HepG2 (cell line): ENCODE results near the gene TRAF3. TPM values are rescaled to one million over a fixed set of nuclear protein-coding genes. Genes with fewer than 3 reads are reported as not detected.

Experiments
- ATF1 ChIP-seq: IDR thresholded peaks from 2 replicates; pipeline ENCODE4 v1.6.1; 2016; ENCODE audit warnings: mild to moderate bottlenecking, control low read depth
- ERF ChIP-seq: IDR thresholded peaks from 2 replicates; pipeline ENCODE4 v1.6.1; 2018; ENCODE audit warnings: missing biosample characterization, missing genetic modification reagents
- GATAD1 ChIP-seq: IDR thresholded peaks from 2 replicates; pipeline ENCODE4 v1.6.1; 2016; ENCODE audit warnings: missing genetic modification reagents, missing compliant biosample characterization
- GZF1 ChIP-seq: sonication (generic); formaldehyde crosslinking; IDR thresholded peaks from 2 replicates; pipeline ENCODE4 v1.5.1; 2020; ENCODE audit warnings: mild to moderate bottlenecking, missing genetic modification reagents
- HOXD1 ChIP-seq: sonication (generic); formaldehyde crosslinking; IDR thresholded peaks from 2 replicates; pipeline ENCODE4 v1.5.0; 2020; ENCODE audit warnings: missing genetic modification reagents
- MXI1 ChIP-seq: IDR thresholded peaks from 3 replicates; pipeline ENCODE4 v1.6.1; 2012; ENCODE audit warnings: low read depth, low read length, inconsistent platforms, borderline replicate concordance
- NR3C1 ChIP-seq: sonication (generic); formaldehyde crosslinking; IDR thresholded peaks from 2 replicates; pipeline ENCODE4 v1.4.0; 2020; ENCODE audit warnings: missing genetic modification reagents
- PAF1 ChIP-seq: IDR thresholded peaks from 2 replicates; pipeline ENCODE4 v1.6.1; 2016; ENCODE audit warnings: missing genetic modification reagents, missing compliant biosample characterization
- POGK ChIP-seq: sonication (generic); formaldehyde crosslinking; conservative IDR thresholded peaks from 2 replicates; pipeline ENCODE4 v1.8.0; 2022; ENCODE audit warnings: mild to moderate bottlenecking, moderate library complexity, missing genetic modification reagents
- SALL1 ChIP-seq: sonication (generic); formaldehyde crosslinking; IDR thresholded peaks from 2 replicates; pipeline ENCODE4 v1.8.0; 2022; ENCODE audit warnings: mild to moderate bottlenecking, missing genetic modification reagents
- SOX13 ChIP-seq, 3 experiments: fragments of 450-650 bp in 1 of 3; sonication (generic) in 1 of 3; formaldehyde crosslinking in 1 of 3; IDR thresholded peaks in 2 of 3; conservative IDR thresholded peaks in 1 of 3; 2 replicates each; pipeline versions ENCODE4 v1.5.0 to v1.6.1; 2016 to 2020; ENCODE audit warnings: antibody characterized with exemption in 1 of 3, mild to moderate bottlenecking in 1 of 3, missing compliant biosample characterization in 1 of 3, missing genetic modification reagents in 1 of 3, moderate library complexity in 1 of 3
- ZNF30 ChIP-seq: sonication (generic); formaldehyde crosslinking; IDR thresholded peaks from 2 replicates; pipeline ENCODE4 v1.5.0; 2020; ENCODE audit warnings: mild to moderate bottlenecking, missing genetic modification reagents
- ZNF441 ChIP-seq: sonication (generic); formaldehyde crosslinking; IDR thresholded peaks from 2 replicates; pipeline ENCODE4 v1.7.0; 2021; ENCODE audit warnings: missing genetic modification reagents, borderline replicate concordance
- ZNF484 ChIP-seq: sonication (generic); formaldehyde crosslinking; IDR thresholded peaks from 2 replicates; pipeline ENCODE4 v1.5.1; 2020; ENCODE audit warnings: mild to moderate bottlenecking, low read depth, missing genetic modification reagents, borderline replicate concordance
- ZNF510 ChIP-seq: sonication (generic); formaldehyde crosslinking; IDR thresholded peaks from 2 replicates; pipeline ENCODE4 v1.4.0; 2020; ENCODE audit warnings: low read depth, mild to moderate bottlenecking, missing genetic modification reagents
- ZXDC ChIP-seq: sonication (generic); formaldehyde crosslinking; IDR thresholded peaks from 2 replicates; pipeline ENCODE4 v1.5.0; 2020; ENCODE audit warnings: mild to moderate bottlenecking, missing genetic modification reagents
- polyA plus RNA-seq, 8 experiments: library from polyadenylated mRNA; depleted of rRNA in 3 of 8; stranded (reverse) in 7 of 8; unstranded in 1 of 8; fragments of >200 nt; fragmentation: Illumina TruSeq in 4 of 8; extraction: Trizol in 4 of 8; gene quantifications; 2 replicates each; pipeline versions ENCODE4 v1.2.1 to v1.2.3, GENCODE V29; 2011 to 2016; ENCODE audit warnings: low read depth in 4 of 8, missing spikeins in 1 of 8, mixed read lengths in 1 of 8; ENCODE audit not compliant: insufficient read depth in 1 of 8
- total RNA-seq, 5 experiments: library from RNA; depleted of rRNA; stranded (reverse); fragments of >200 nt; fragmentation: Illumina TruSeq; extraction: Trizol; gene quantifications; 2 replicates each; pipeline ENCODE4 v1.2.3, GENCODE V29; 2016; ENCODE audit warnings: low read depth in 1 of 5
- TF ChIP-seq, protein P1 (sequence below): sonication (generic); formaldehyde crosslinking; IDR thresholded peaks from 2 replicates; pipeline ENCODE4 v1.5.0; 2020; ENCODE audit warnings: missing genetic modification reagents
- TF ChIP-seq, protein P2 (sequence below): sonication (generic); formaldehyde crosslinking; IDR thresholded peaks from 2 replicates; pipeline ENCODE4 v1.4.0; 2020; ENCODE audit warnings: missing genetic modification reagents

Gene TRAF3
- total and polyA plus RNA-seq, 2 of the 13 experiments (the other 11 are each of a cell fraction or from before 2014, with no cell fraction given), result 6.9 to 12.2 TPM

DNA sequence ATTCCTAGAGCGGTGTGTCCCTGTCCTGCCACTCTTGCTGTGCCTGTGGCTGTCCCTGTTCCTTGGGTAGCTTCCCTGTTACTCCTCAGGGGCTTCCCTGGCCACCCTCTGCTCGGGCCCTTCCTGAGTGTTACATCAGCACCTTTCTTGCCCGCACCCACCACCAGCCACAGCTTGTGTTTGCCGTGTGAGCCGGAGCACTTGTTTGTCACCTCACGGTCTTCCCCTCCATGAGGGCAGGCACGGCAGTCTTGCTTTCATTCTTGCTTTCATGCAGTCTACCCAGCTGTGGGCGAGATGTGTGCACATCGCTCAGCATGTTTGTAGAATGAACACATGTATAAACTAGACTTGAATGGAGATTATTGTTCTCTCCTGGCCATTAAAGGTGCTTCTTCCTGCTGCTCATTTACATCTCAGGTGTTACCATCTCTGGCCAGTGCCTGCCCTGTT lies 42.0 kb downstream of the TRAF3 start (continued):
- TF ChIP-seq ZXDC (CRISPR knock-in tag), result no peak
- TF ChIP-seq POGK, result 0 out of 2 replicates have a peak, but pooled peaks have one; percentile 55
- no peak for TF ChIP-seq PAF1
- TF ChIP-seq ZNF30, result no peak
- no peak for TF ChIP-seq HOXD1 (CRISPR knock-in tag)
- no peak for TF ChIP-seq NR3C1 (CRISPR knock-in tag)
- TF ChIP-seq, protein P1, sequence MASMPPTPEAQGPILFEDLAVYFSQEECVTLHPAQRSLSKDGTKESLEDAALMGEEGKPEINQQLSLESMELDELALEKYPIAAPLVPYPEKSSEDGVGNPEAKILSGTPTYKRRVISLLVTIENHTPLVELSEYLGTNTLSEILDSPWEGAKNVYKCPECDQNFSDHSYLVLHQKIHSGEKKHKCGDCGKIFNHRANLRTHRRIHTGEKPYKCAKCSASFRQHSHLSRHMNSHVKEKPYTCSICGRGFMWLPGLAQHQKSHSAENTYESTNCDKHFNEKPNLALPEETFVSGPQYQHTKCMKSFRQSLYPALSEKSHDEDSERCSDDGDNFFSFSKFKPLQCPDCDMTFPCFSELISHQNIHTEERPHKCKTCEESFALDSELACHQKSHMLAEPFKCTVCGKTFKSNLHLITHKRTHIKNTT (CRISPR knock-in tag), result no peak
- TF ChIP-seq MXI1, result peak; percentile 37; the same call in 1 of the 3 replicates
- TF ChIP-seq ZNF441, result no peak
- TF ChIP-seq ZNF510 (CRISPR knock-in tag), result no peak
- peak; percentile 41; the same call in 1 of the 2 replicates for TF ChIP-seq SALL1 (CRISPR knock-in tag)
- TF ChIP-seq ATF1 (CRISPR knock-in tag), result no peak
- no peak for TF ChIP-seq ERF
- TF ChIP-seq SOX13 (IDR thresholded peaks at IDR 0.05), result no peak
- TF ChIP-seq SOX13 (CRISPR knock-in tag; conservative IDR thresholded peaks at IDR 0.05 in 1 of 2, IDR thresholded peaks at IDR 0.05 in 1 of 2), result 0 out of 4 replicates have a peak, but pooled peaks of 1 of the 2 experiments have one; percentile 13
- TF ChIP-seq, protein P2, sequence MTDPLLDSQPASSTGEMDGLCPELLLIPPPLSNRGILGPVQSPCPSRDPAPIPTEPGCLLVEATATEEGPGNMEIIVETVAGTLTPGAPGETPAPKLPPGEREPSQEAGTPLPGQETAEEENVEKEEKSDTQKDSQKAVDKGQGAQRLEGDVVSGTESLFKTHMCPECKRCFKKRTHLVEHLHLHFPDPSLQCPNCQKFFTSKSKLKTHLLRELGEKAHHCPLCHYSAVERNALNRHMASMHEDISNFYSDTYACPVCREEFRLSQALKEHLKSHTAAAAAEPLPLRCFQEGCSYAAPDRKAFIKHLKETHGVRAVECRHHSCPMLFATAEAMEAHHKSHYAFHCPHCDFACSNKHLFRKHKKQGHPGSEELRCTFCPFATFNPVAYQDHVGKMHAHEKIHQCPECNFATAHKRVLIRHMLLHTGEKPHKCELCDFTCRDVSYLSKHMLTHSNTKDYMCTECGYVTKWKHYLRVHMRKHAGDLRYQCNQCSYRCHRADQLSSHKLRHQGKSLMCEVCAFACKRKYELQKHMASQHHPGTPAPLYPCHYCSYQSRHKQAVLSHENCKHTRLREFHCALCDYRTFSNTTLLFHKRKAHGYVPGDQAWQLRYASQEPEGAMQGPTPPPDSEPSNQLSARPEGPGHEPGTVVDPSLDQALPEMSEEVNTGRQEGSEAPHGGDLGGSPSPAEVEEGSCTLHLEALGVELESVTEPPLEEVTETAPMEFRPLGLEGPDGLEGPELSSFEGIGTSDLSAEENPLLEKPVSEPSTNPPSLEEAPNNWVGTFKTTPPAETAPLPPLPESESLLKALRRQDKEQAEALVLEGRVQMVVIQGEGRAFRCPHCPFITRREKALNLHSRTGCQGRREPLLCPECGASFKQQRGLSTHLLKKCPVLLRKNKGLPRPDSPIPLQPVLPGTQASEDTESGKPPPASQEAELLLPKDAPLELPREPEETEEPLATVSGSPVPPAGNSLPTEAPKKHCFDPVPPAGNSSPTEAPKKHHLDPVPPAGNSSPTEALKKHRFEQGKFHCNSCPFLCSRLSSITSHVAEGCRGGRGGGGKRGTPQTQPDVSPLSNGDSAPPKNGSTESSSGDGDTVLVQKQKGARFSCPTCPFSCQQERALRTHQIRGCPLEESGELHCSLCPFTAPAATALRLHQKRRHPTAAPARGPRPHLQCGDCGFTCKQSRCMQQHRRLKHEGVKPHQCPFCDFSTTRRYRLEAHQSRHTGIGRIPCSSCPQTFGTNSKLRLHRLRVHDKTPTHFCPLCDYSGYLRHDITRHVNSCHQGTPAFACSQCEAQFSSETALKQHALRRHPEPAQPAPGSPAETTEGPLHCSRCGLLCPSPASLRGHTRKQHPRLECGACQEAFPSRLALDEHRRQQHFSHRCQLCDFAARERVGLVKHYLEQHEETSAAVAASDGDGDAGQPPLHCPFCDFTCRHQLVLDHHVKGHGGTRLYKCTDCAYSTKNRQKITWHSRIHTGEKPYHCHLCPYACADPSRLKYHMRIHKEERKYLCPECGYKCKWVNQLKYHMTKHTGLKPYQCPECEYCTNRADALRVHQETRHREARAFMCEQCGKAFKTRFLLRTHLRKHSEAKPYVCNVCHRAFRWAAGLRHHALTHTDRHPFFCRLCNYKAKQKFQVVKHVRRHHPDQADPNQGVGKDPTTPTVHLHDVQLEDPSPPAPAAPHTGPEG, result no peak
- no peak for TF ChIP-seq GATAD1 (CRISPR knock-in tag)
- TF ChIP-seq ZNF484 (CRISPR knock-in tag), result no peak
- no peak for TF ChIP-seq GZF1
